Progenitor cell of endocrine pancreas (in vitro differentiated cells): ENCODE results near the gene SCYGR3. TPM values are rescaled to one million over a fixed set of nuclear protein-coding genes. Genes with fewer than 3 reads are reported as not detected.
A peak's percentile ranks its signal among the peaks of the same experiment; 100 is the strongest.

Source experiments
- DNase-seq: peaks from one replicate; pipeline ENCODE4 v3.0.0; 2021; ENCODE audit warnings: low spot score; ENCODE audit not compliant: unreplicated experiment
- H3K27ac Mint-ChIP-seq: 2 replicates; pipeline ENCODE4 v1.8.0; 2021; ENCODE audit warnings: mild to moderate bottlenecking, moderate library complexity, mixed read lengths
- H3K27me3 Mint-ChIP-seq: 2 replicates; pipeline ENCODE4 v1.8.0; 2021; ENCODE audit warnings: mixed read lengths
- H3K36me3 Mint-ChIP-seq: 2 replicates; pipeline ENCODE4 v1.8.0; 2022; ENCODE audit warnings: mixed read lengths; ENCODE audit not compliant: insufficient read depth
- H3K4me1 Mint-ChIP-seq: 2 replicates; pipeline ENCODE4 v1.8.0; 2021; ENCODE audit warnings: low read depth, mixed read lengths
- H3K4me3 Mint-ChIP-seq: 2 replicates; pipeline ENCODE4 v1.8.0; 2021; ENCODE audit warnings: low read depth, mild to moderate bottlenecking, moderate library complexity, mixed read lengths
- H3K9me3 Mint-ChIP-seq: 2 replicates; pipeline ENCODE4 v1.8.0; 2021; ENCODE audit warnings: low read depth, mixed read lengths
- total RNA-seq: library from RNA; stranded (reverse); gene quantifications from 2 replicates; pipeline ENCODE4 v1.2.1, GENCODE V29; 2021
- TF ChIP-seq, protein P1 (sequence below): fragments of 200-600 bp; sonication (generic); IDR thresholded peaks from one replicate; pipeline ENCODE4 v1.5.0; 2021; ENCODE audit warnings: antibody characterized with exemption, mild to moderate bottlenecking; ENCODE audit not compliant: unreplicated experiment

SCYGR3 gene
- total RNA-seq, 1 donor from 2014 or later = not detected

DNA sequence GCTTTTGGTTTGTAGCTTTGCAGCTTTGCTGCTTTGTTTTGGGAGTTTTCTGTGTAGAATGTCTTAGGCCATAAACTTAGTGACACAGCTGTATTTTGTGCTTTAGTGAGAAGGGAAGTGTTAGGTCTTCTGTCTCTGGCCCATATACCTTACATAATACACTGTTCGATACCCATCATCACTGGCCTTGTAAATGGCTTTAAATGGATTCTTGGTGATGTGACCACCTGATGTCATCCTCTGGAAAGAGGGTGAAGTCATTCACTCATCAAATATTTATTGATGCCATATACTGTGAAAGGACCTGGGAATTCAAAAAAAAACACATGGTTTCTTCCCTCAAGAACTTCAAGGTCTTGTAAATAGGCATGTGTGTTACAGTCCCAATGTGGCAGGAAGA is 34.8 kb downstream of the SCYGR3 start:
- Mint-ChIP-seq H3K36me3 (peaks cover 2% of the 10 kb centered on the region), H3K9me3 (peaks cover 13% of the 10 kb centered on the region), H3K27ac (no peak overlapping the region), H3K4me3 (no peak overlapping the region), H3K4me1 (peaks cover 1% of the 10 kb centered on the region), H3K27me3 (no peaks in the 10 kb centered on the region)
- TF ChIP-seq, protein P1, sequence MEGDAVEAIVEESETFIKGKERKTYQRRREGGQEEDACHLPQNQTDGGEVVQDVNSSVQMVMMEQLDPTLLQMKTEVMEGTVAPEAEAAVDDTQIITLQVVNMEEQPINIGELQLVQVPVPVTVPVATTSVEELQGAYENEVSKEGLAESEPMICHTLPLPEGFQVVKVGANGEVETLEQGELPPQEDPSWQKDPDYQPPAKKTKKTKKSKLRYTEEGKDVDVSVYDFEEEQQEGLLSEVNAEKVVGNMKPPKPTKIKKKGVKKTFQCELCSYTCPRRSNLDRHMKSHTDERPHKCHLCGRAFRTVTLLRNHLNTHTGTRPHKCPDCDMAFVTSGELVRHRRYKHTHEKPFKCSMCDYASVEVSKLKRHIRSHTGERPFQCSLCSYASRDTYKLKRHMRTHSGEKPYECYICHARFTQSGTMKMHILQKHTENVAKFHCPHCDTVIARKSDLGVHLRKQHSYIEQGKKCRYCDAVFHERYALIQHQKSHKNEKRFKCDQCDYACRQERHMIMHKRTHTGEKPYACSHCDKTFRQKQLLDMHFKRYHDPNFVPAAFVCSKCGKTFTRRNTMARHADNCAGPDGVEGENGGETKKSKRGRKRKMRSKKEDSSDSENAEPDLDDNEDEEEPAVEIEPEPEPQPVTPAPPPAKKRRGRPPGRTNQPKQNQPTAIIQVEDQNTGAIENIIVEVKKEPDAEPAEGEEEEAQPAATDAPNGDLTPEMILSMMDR = no peak
- DNase-seq = no peak

DNA sequence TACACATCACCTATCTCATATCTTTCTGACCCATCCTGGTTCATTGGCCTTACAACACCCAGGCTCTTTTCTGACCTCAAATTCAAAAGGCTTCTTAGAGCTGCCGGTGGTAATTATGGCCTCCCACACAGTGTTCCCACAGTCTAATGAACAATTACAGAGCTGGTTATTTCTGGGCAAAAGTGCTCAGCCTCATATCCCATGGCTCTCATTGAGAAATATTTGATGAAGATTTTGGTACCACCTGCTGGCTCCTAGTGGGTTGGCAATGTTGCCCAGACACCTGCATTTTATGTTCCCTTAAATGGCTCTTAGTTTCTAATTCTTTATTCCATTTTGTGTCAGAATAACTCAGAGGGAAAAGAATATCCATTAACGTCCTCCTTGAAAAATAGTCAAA is 36.0 kb downstream of the SCYGR3 start:
- H3K4me3 Mint-ChIP-seq = no peak overlapping the region
- H3K4me1 Mint-ChIP-seq = peaks cover 1% of the 10 kb centered on the region
- H3K27ac Mint-ChIP-seq = no peak overlapping the region
- H3K9me3 Mint-ChIP-seq = peaks cover 12% of the 10 kb centered on the region
- TF ChIP-seq, protein P1 = no peak
- H3K36me3 Mint-ChIP-seq = peaks cover 2% of the 10 kb centered on the region
- DNase-seq = no peak
- no peaks in the 10 kb centered on the region for H3K27me3 Mint-ChIP-seq

DNA sequence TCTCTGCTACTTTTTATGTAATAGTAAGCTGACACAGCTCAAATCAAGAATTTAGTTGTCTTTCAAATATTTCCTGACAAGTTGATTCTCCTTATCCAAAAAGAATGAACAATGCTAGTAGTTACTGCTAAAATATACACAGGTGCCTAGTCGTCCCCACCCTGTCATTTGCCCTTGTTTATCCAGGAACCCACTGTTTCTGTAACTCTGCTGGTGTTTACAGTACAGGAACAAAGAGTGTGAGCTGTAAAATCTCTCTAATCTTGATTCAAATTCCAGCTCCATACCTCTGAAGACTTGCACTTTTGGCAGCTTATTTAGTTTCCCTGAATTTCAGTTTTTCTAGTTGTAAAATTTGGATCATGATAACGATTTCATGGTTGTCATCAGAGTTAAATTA is 37.1 kb downstream of the SCYGR3 start:
- Mint-ChIP-seq H3K27ac (peak overlapping the region; percentile 15), H3K4me3 (no peak overlapping the region), H3K27me3 (no peaks in the 10 kb centered on the region), H3K36me3 (peaks cover 2% of the 10 kb centered on the region), H3K4me1 (peaks cover 1% of the 10 kb centered on the region), H3K9me3 (peaks cover 7% of the 10 kb centered on the region)
- TF ChIP-seq, protein P1 = no peak
- no peak for DNase-seq

DNA sequence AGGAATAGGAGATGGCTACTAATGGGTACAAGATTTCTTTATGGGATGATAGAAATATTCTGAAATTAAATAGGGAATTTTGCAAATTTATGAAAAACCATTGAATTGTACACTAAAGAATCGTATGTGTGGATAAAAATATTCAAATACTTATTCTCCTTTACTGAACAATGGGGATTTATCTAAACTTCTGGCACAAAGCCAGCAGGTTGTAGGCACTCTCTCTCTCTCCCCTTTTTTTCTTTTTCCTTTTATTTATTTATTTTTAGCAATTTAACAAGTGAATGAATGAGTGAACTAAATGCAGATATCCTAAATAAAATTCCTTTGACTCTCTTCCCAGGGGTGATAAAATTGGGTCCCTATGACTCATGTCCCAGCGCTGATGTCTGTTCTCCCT is 37.8 kb downstream of the SCYGR3 start:
- Mint-ChIP-seq H3K4me3 (no peak overlapping the region), H3K9me3 (no peaks in the 10 kb centered on the region), H3K27ac (no peak overlapping the region), H3K4me1 (peaks cover 1% of the 10 kb centered on the region), H3K27me3 (no peaks in the 10 kb centered on the region), H3K36me3 (no peaks in the 10 kb centered on the region)
- DNase-seq = no peak
- TF ChIP-seq, protein P1 = no peak

DNA sequence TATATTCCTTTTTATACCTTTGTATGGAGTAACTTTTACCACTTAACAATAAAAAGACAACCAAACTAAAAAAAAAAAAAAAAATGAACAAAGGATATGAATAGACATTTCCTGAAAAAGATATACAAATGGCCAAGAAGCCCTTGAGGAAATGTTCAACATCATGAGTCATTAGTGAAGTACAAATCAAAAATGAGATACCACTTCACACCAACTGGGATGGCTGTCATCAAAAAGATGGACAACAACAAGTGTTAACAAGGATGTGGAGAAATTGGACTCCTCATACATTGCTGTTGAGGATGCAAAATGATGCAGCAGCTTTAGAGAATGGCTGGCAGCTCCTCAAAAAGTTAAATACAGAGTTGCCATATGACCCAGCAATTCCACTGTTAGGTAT is 38.5 kb downstream of the SCYGR3 start:
- DNase-seq = no peak
- TF ChIP-seq, protein P1 = no peak
- Mint-ChIP-seq H3K4me1 (peaks cover 1% of the 10 kb centered on the region), H3K27me3 (no peaks in the 10 kb centered on the region), H3K9me3 (no peaks in the 10 kb centered on the region), H3K4me3 (no peak overlapping the region), H3K36me3 (no peaks in the 10 kb centered on the region), H3K27ac (no peak overlapping the region)

DNA sequence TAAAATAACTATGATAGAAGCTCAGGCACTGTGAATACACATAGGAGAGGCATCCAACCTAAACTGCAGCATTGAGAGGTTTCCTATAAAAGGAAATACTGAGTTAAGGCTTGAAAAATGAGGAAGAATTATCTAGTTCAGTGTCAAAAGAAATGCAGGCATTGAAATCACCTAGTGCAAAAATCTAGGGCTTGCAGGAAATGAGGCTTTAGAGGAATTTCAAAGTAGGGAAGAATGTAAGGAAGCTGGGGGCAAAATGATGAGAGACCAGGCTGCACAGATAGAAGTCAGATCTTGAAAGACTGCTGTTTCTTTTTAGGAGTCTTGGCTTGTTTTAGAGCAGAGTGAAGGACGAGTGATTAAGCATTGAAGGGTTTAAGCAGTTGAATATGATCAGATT is 44.0 kb downstream of the SCYGR3 start:
- Mint-ChIP-seq H3K27me3 (no peaks in the 10 kb centered on the region), H3K36me3 (no peaks in the 10 kb centered on the region), H3K27ac (no peak overlapping the region), H3K4me3 (no peak overlapping the region), H3K4me1 (no peaks in the 10 kb centered on the region), H3K9me3 (no peaks in the 10 kb centered on the region)
- TF ChIP-seq, protein P1 = no peak
- no peak for DNase-seq
